Osteoblast (primary cell): ENCODE data around the gene DUSP1. TPM values are rescaled to one million over a fixed set of nuclear protein-coding genes. Genes with fewer than 3 reads are reported as not detected.
A peak's percentile ranks its signal among the peaks of the same experiment; 100 is the strongest.

Experiments
- DNase-seq: peaks from one replicate; pipeline ENCODE4 v3.0.0; 2011; ENCODE audit warnings: low spot score, mixed read lengths; ENCODE audit not compliant: insufficient read length; ENCODE audit errors: missing footprints
- H2AFZ ChIP-seq: 2 replicates; pipeline ENCODE4 v1.6.0; 2011; ENCODE audit warnings: mild to moderate bottlenecking, low read length
- H3K27ac ChIP-seq: 2 replicates; pipeline ENCODE4 v1.5.1; 2011; ENCODE audit warnings: mild to moderate bottlenecking, low read depth, low read length, moderate library complexity
- H3K27me3 ChIP-seq: 2 replicates; pipeline ENCODE4 v1.6.0; 2012; ENCODE audit warnings: mild to moderate bottlenecking, control low read depth, inconsistent platforms, low read length, moderate library complexity; ENCODE audit not compliant: insufficient read depth
- H3K36me3 ChIP-seq: 2 replicates; pipeline ENCODE4 v1.5.1; 2011; ENCODE audit warnings: mild to moderate bottlenecking, low read length, control low read depth, moderate library complexity; ENCODE audit not compliant: insufficient read depth
- H3K4me1 ChIP-seq: 2 replicates; pipeline ENCODE4 v1.5.1; 2011; ENCODE audit warnings: mild to moderate bottlenecking, low read length, control low read depth, moderate library complexity; ENCODE audit not compliant: insufficient read depth
- H3K4me2 ChIP-seq: 2 replicates; pipeline ENCODE4 v1.6.0; 2011; ENCODE audit warnings: mild to moderate bottlenecking, low read length; ENCODE audit not compliant: insufficient read depth
- H3K4me3 ChIP-seq: fragments of 200-600 bp; sonication (generic); 3 replicates; pipeline ENCODE4 v1.5.1; 2012; ENCODE audit warnings: mild to moderate bottlenecking, low read length, inconsistent platforms; ENCODE audit not compliant: insufficient read depth
- H3K79me2 ChIP-seq: 2 replicates; pipeline ENCODE4 v1.6.0; 2012; ENCODE audit warnings: mild to moderate bottlenecking, low read length, control low read depth, inconsistent platforms; ENCODE audit not compliant: insufficient read depth
- H3K9me3 ChIP-seq: 2 replicates; pipeline ENCODE4 v1.5.1; 2011; ENCODE audit warnings: low read depth, low read length, control low read depth
- H4K20me1 ChIP-seq: 2 replicates; pipeline ENCODE4 v1.6.0; 2012; ENCODE audit warnings: mild to moderate bottlenecking, low read length, control low read depth; ENCODE audit not compliant: insufficient read depth
- CTCF ChIP-seq: IDR thresholded peaks from 2 replicates; pipeline ENCODE4 v1.5.1; 2011; ENCODE audit warnings: mild to moderate bottlenecking, low read depth, low read length, moderate library complexity; ENCODE audit errors: extremely low read depth
- total RNA-seq: library from RNA; depleted of rRNA; stranded (reverse); fragments of >200 nt; gene quantifications from 2 replicates; pipeline ENCODE4 v1.2.3, GENCODE V29; 2012

Gene DUSP1
- total RNA-seq, 1 donor, result 74.6 TPM

- Histone ChIP-seq H3K4me2 (no peak overlapping the region), H4K20me1 (no peaks in the 10 kb centered on the region), H3K79me2 (no peaks in the 10 kb centered on the region), H3K36me3 (no peaks in the 10 kb centered on the region), H3K27me3 (no peaks in the 10 kb centered on the region), H2AFZ (no peak overlapping the region), H3K27ac (no peak overlapping the region), H3K4me3 (no peak overlapping the region), H3K4me1 (peaks cover 6% of the 10 kb centered on the region), H3K9me3 (no peaks in the 10 kb centered on the region)
- TF ChIP-seq CTCF, result no peak
- peak; percentile 9 for DNase-seq
Observed at GRCh38 chr5:172727551-172727950, 43.4 kb downstream of the DUSP1 start.

- peak; percentile 39 for DNase-seq
- TF ChIP-seq CTCF, result no peak
- no peak overlapping the region for H3K4me3 ChIP-seq
- H3K4me2 ChIP-seq, result no peak overlapping the region
- peaks cover 9% of the 10 kb centered on the region for H3K4me1 ChIP-seq
- no peaks in the 10 kb centered on the region for H3K27me3 ChIP-seq
- no peaks in the 10 kb centered on the region for H3K36me3 ChIP-seq
- no peaks in the 10 kb centered on the region for H4K20me1 ChIP-seq
- no peaks in the 10 kb centered on the region for H3K9me3 ChIP-seq
- no peak overlapping the region for H2AFZ ChIP-seq
- no peaks in the 10 kb centered on the region for H3K79me2 ChIP-seq
- no peak overlapping the region for H3K27ac ChIP-seq
Observed at GRCh38 chr5:172726966-172727365, 44.0 kb downstream of the DUSP1 start.

GRCh38 chr5:172725785-172726184, 45.2 kb downstream of the DUSP1 start:
- Histone ChIP-seq H3K27me3 (no peaks in the 10 kb centered on the region), H3K4me2 (no peak overlapping the region), H4K20me1 (no peaks in the 10 kb centered on the region), H3K4me3 (no peak overlapping the region), H3K27ac (no peak overlapping the region), H3K36me3 (no peaks in the 10 kb centered on the region), H3K9me3 (no peaks in the 10 kb centered on the region), H3K79me2 (no peaks in the 10 kb centered on the region), H2AFZ (no peak overlapping the region), H3K4me1 (peaks cover 14% of the 10 kb centered on the region)
- DNase-seq, result no peak
- no peak for TF ChIP-seq CTCF

- H3K27me3 ChIP-seq, result no peaks in the 10 kb centered on the region
- H3K4me2 ChIP-seq, result no peak overlapping the region
- H4K20me1 ChIP-seq, result no peaks in the 10 kb centered on the region
- no peak overlapping the region for H3K27ac ChIP-seq
- H3K36me3 ChIP-seq, result no peaks in the 10 kb centered on the region
- H3K4me3 ChIP-seq, result no peak overlapping the region
- TF ChIP-seq CTCF, result no peak
- peaks cover 14% of the 10 kb centered on the region for H3K4me1 ChIP-seq
- no peaks in the 10 kb centered on the region for H3K79me2 ChIP-seq
- no peaks in the 10 kb centered on the region for H3K9me3 ChIP-seq
- DNase-seq, result no peak
- no peak overlapping the region for H2AFZ ChIP-seq
Observed at GRCh38 chr5:172725273-172725672, 45.7 kb downstream of the DUSP1 start.
